A375 (cell line): Measurements from ENCODE around the gene GCSH. TPM values are rescaled to one million over a fixed set of nuclear protein-coding genes. Genes with fewer than 3 reads are reported as not detected.

Experiments
- small RNA-seq: library from RNA; depleted of rRNA; stranded (forward); fragments of <200 nt; gene quantifications from one replicate; pipeline ENCODE3, GENCODE V24; 2014
- total RNA-seq: library from RNA; depleted of rRNA; stranded (reverse); fragments of >200 nt; shearing (Covaris generic); gene quantifications from 2 replicates; pipeline ENCODE4 v1.2.3, GENCODE V29; 2014; rRNA removed

Gene GCSH
- 34.7 and 42.4 TPM in 2 replicates for total RNA-seq

GRCh38 chr16:81095953-81096714 lies at the start of gene GCSH:
Gene GCSH, minus strand, starts transcription at chr16:81096395. Its CDS starts 117 bp downstream, at chr16:81096278.

GRCh38 chr16:81077076-81077940 lies 18.9 kb downstream of the GCSH start, which contains the start of gene C16orf46:
Gene C16orf46, minus strand, starts transcription at chr16:81077238. Its CDS starts 13,283 bp downstream, at chr16:81063955.

GRCh38 chr16:81035398-81035974 lies 60.7 kb downstream of the GCSH start, which contains the start of gene ATMIN:
Gene ATMIN, plus strand, starts transcription at chr16:81035842. Its CDS starts 29 bp downstream, at chr16:81035871.

Small RNA genes within 50 kb of the gene (small RNA-seq; reads per million reads assigned to genes)
- gene AC092718.3 (not detected), gene RNU6-1191P (not detected)

Other genes starting within 250 kb of the GCSH start
- 64.6 and 80.4 TPM in 2 replicates for gene CMC2, start 89.5 kb downstream of the GCSH start, total RNA-seq
- gene CENPN, start 89.2 kb downstream of the GCSH start, total RNA-seq: 107 and 158 TPM in 2 replicates
- 25.5 and 28.9 TPM in 2 replicates for gene ATMIN, start 60.6 kb downstream of the GCSH start, total RNA-seq
- gene C16orf46, start 19.2 kb downstream of the GCSH start, total RNA-seq: 0.96 and 1.2 TPM in 2 replicates
- 0.37 TPM in 1 of 2 replicates, not detected in the other for gene BCO1, start 142.3 kb upstream of the GCSH start, total RNA-seq
- 3.5 and 4.3 TPM in 2 replicates for gene GAN, start 218.6 kb upstream of the GCSH start, total RNA-seq